ENCODE data around the gene EMC10. TPM values are rescaled to one million over a fixed set of nuclear protein-coding genes. Genes with fewer than 3 reads are reported as not detected.

EMC10 gene
- total and polyA plus RNA-seq, 2 donors (not counting 3 experiments of a cell fraction or from before 2014, with no cell fraction given): 106 to 111 TPM

GRCh38 chr19:50500753-50501151 lies 24.4 kb downstream of the EMC10 start:
- H4K20me1 ChIP-seq (replicated peaks; ENCODE audit: control insufficient read depth, extremely low read depth, insufficient read depth, low read length): no peaks in the 10 kb centered on the region
- no peaks in the 10 kb centered on the region for H3K27me3 ChIP-seq (ENCODE audit: control insufficient read depth in 2 of 2, insufficient read depth in 2 of 2, low read length in 2 of 2)
- H3K9ac ChIP-seq (replicated peaks; ENCODE audit: extremely low read depth, insufficient read depth, low read length): no peak overlapping the region
- BruUV-seq (replicated peaks): no TSS peak
- ChIA-PET CTCF (interaction anchor here (0.8 kb wide), 1 partner anchor 421 kb away, joined by 4 read pairs; no protein-coding TSS in a partner anchor), POLR2A (interaction anchor here (0.6 kb wide), 1 partner anchor 138 kb away, joined by 3 read pairs; no protein-coding TSS in a partner anchor)
- no peaks in the 10 kb centered on the region for H3K9me1 ChIP-seq (replicated peaks; ENCODE audit: control insufficient read depth, extremely low read depth, insufficient read depth, low read length)
- no peaks in the 10 kb centered on the region for H3K79me2 ChIP-seq (ENCODE audit: control insufficient read depth, insufficient read depth, low read length)
- no peak for TF ChIP-seq POLR2A (IDR thresholded peaks at IDR 0.05; ENCODE audit: low read depth, low read length)
- no peak for TF ChIP-seq EZH2 (IDR thresholded peaks at IDR 0.05; ENCODE audit: borderline replicate concordance, low read depth, low read length, severe bottlenecking)
- no peak for TF ChIP-seq MAX (IDR thresholded peaks at IDR 0.05; ENCODE audit: insufficient read depth, insufficient read length)
- no peak for TF ChIP-seq FOS (IDR thresholded peaks at IDR 0.05; ENCODE audit: borderline replicate concordance, insufficient read depth, low read length)
- no peak for TF ChIP-seq POLR2AphosphoS5 (IDR thresholded peaks at IDR 0.05; ENCODE audit: insufficient read depth, low read depth, low read length)
- TF ChIP-seq JUN (IDR thresholded peaks at IDR 0.05; ENCODE audit: borderline replicate concordance, insufficient read depth, insufficient read length, low read depth): no peak
- TF ChIP-seq MYC (IDR thresholded peaks at IDR 0.05; ENCODE audit: low read depth, low read length): no peak
- no peak for TF ChIP-seq CTCF (IDR thresholded peaks at IDR 0.05; ENCODE audit: extremely low read depth in 1 of 2, insufficient read depth in 1 of 2, low read depth in 1 of 2, low read length in 2 of 2)
- no peak for TF ChIP-seq GATA2 (IDR thresholded peaks at IDR 0.05; ENCODE audit: insufficient read depth, insufficient read length, low read depth, low read length)
- H3K9me3 ChIP-seq (replicated peaks; ENCODE audit: control insufficient read depth, insufficient read depth, low read length): no peaks in the 10 kb centered on the region
- no peak overlapping the region for H3K4me3 ChIP-seq (replicated peaks in 1 of 3; ENCODE audit: insufficient read depth in 1 of 3, low read depth in 1 of 3, low read length in 3 of 3)
- H3K27ac ChIP-seq (ENCODE audit: insufficient read depth, low read depth, low read length): no peak overlapping the region
- H3K36me3 ChIP-seq (ENCODE audit: control insufficient read depth in 2 of 2, extremely low read depth in 1 of 2, insufficient read depth in 2 of 2, low read length in 2 of 2): no peaks in the 10 kb centered on the region
- FAIRE-seq (no peak), DNase-seq (ENCODE audit: low read depth, low spot score) (no peak)
- dilution Hi-C loops (cut with MboI; ENCODE audit: extremely low pct_ligation_motif_present, low sequenced_read_pairs): no loop called here
- H2AFZ ChIP-seq (ENCODE audit: low read depth, low read length): no peak overlapping the region
- no peak overlapping the region for H3K4me2 ChIP-seq (ENCODE audit: insufficient read depth, low read length)
- H3K4me1 ChIP-seq (ENCODE audit: control insufficient read depth, extremely low read depth, insufficient read depth, low read length): no peaks in the 10 kb centered on the region
- intact Hi-C loops (cut with micrococcal nuclease): no loop called here
